Retina (tissue), 1 donor: ENCODE results near the gene AMDHD1.

ENCODE experiments used
- DNase-seq: peaks from one replicate; pipeline ENCODE4 v3.0.0-alpha.2; 2016

AMDHD1 gene

DNA sequence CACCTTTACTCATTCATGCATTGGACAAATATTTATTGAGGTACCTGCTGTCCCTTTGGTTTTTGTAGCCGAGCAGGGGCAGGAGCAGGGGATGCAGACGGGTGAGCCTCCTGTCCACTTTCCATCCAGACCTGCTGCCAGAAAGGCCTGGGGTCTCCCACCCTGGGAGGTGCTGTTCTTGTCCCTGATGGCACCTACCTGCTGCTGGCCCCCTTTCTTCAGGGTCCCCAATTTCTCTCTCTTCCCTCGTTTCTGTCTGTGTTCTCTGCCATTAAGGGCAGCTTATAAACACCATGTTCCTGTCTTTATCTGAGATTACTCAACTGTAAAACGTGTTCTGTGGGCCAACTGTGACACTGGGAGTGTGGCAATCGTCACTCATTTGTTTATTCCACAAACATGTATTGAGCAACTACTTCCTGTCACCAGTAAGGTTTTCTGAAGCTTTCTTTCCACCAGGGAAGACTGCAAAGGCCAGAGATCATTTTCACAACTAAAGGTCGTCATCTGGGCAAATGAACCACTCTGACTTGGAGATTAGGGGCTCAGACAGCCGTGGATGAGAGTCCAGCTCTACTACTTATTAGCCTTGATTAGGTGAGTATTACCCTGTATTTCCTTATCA, 53.0 kb downstream of the AMDHD1 start, which contains the start of gene HAL:
TSS of gene HAL (minus strand) at position 311 of the 625 bp plus-strand sequence. CDS start 434 bp downstream, outside the sequence.
- no peak for DNase-seq

GRCh38 chr12:95997276-95997675, 54.1 kb downstream of the AMDHD1 start:
- DNase-seq: no peak

GRCh38 chr12:95997911-95998510, 54.9 kb downstream of the AMDHD1 start:
- DNase-seq: no peak

DNA sequence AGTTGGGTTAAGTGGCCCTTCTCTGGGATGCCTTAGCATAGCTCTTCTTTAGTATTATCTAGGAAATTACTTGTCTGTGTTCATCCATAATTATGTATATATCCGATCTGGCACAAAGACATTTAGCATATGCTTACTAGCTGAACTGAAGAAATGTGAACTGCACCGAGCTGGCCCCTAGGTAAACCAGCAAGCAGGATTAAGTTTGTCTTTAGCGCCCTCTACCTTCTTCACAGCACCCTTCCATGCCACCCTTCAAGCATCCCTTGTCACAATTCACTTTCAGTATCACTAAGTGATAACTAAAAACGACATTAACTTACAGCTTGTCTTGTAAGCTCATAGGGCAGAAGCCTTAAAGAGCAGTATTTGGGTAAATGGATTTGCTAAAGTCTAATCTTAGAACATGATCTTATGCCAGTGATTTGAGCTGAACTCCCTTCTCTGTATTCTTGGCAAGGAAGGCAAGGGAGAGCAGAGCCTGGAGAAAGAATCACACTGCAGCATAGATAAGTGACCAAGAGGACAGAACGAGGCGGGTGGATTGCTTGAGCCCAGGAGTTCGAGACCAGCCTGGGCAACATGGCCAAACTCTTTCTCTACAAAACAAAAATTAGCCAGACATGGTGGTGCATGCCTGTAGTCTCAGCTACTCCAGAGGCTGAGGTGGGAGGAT, 55.6 kb downstream of the AMDHD1 start:
- DNase-seq: peak; percentile 68

DNA sequence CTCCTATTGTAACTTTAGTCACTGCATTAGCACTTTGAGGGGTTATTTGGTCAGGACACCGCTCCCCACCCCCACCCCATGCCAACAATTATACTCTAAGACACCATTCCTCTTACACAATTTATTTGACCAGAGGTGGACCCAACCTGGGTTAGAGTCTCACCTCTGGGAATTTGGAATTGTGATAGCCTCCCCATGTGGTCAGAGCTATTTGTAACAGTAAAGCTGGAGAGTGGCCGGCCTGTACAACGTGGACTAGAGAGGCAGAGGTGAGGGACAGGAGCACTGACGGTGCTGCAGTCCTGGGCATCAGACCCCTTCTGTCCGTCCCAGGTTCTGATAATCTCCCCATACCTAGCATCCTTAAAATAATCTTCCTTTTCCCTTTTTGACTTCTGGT, 56.4 kb downstream of the AMDHD1 start:
- no peak for DNase-seq

GRCh38 chr12:96000858-96001257, 57.7 kb downstream of the AMDHD1 start:
- no peak for DNase-seq

- DNase-seq: no peak
Measured at GRCh38 chr12:96006727-96007126, 63.6 kb downstream of the AMDHD1 start.

- no peak for DNase-seq
Measured at GRCh38 chr12:96007729-96008128, 64.6 kb downstream of the AMDHD1 start.

GRCh38 chr12:96014943-96015599, 71.9 kb downstream of the AMDHD1 start:
- DNase-seq: no peak

GRCh38 chr12:96015672-96016071, 72.5 kb downstream of the AMDHD1 start:
- DNase-seq: no peak
